BJ (cell line): ENCODE measurements around the gene HOXD4. TPM values are rescaled to one million over a fixed set of nuclear protein-coding genes. Genes with fewer than 3 reads are reported as not detected.

Experiments
- CTCF ChIA-PET: fragments of 350-600 bp; formaldehyde crosslinking; extraction: SDS; loops from one replicate; lab custom pipeline; 2021; ENCODE audit warnings: antibody characterized with exemption, inconsistent platforms; lab: Yijun Ruan, JAX
- POLR2A ChIA-PET: fragments of 300-600 bp; sonication (Branson Sonifier 250); formaldehyde crosslinking; extraction: SDS; loops from one replicate; lab custom pipeline; 2021; ENCODE audit warnings: antibody characterized with exemption; lab: Charles Lee
- DNase-seq: peaks from one replicate; pipeline ENCODE4 v3.0.0-alpha.2; 2011; ENCODE audit warnings: low read depth
- H3K27me3 ChIP-seq: 2 replicates; pipeline ENCODE4 v1.6.0; 2011; ENCODE audit warnings: low read length; ENCODE audit not compliant: control insufficient read depth, insufficient read depth
- H3K36me3 ChIP-seq: 2 replicates; pipeline ENCODE4 v1.5.1; 2011; ENCODE audit warnings: low read length; ENCODE audit not compliant: control insufficient read depth, insufficient read depth
- H3K4me3 ChIP-seq: 2 replicates; pipeline ENCODE4 v1.5.1; 2011; ENCODE audit warnings: low read depth, mild to moderate bottlenecking, control low read depth, low read length
- CTCF ChIP-seq: IDR thresholded peaks from 2 replicates; pipeline ENCODE4 v1.5.1; 2011; ENCODE audit warnings: low read depth, mild to moderate bottlenecking, control low read depth, inconsistent platforms, low read length, moderate library complexity; ENCODE audit not compliant: insufficient read depth
- polyA plus RNA-seq: library from polyadenylated mRNA; depleted of rRNA; stranded (reverse); fragments of >200 nt; gene quantifications from 2 replicates; pipeline ENCODE4 v1.2.3, GENCODE V29; 2011

Gene HOXD4
- polyA plus RNA-seq, 1 experiment: 0.28 TPM

DNA sequence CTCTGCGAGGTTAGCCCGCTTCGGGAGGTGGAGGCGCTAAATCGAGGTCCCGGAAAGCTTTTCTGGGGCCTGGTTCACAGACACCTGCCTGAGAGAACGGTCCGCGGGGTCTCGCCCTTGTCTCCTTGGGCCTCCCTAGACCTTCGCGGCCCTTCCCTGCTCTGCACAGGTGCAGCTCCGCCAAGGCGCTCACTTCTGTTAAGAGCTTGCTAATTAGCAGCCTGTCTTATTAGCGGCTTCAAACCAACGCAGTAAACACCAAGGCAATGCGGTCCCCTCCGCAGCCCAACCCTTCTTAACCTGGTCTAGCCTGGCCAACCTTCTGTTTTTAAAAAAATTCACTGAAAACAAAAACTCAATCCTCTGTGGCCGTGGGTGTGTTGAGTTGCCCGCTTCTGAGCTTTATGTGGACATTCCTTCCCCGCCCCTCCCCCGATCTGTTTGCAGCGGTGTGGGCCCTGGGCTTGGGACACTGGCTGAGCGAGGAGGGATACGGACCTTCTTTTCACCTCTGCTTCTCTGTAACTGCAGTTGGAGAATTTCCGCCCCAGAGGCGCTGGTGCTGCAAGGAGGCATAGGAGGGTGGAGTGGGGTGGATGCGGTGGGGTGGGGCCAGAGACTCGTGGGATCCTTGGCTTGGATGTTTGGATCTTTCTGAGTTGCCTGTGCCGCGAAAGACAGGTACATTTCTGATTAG is 3.4 kb upstream of the HOXD4 start:
- ChIA-PET POLR2A (no interaction called here), CTCF (interaction anchor here (1.0 to 1.7 kb wide), 2 partner anchors 307 to 406 kb away, joined by 4 to 6 read pairs; no protein-coding TSS in a partner anchor)
- no peaks in the 10 kb centered on the region for H3K36me3 ChIP-seq
- TF ChIP-seq CTCF: no peak
- no peak overlapping the region for H3K4me3 ChIP-seq
- no peak for DNase-seq
- peaks cover 65% of the 10 kb centered on the region for H3K27me3 ChIP-seq

GRCh38 chr2:176148751-176149421 is 2.5 kb upstream of the HOXD4 start:
- DNase-seq: no peak
- Histone ChIP-seq H3K27me3 (peaks cover 61% of the 10 kb centered on the region), H3K36me3 (no peaks in the 10 kb centered on the region), H3K4me3 (no peak overlapping the region)
- ChIA-PET POLR2A (no interaction called here), CTCF (interaction anchor here (1.7 kb wide), 1 partner anchor 406 kb away, joined by 6 read pairs; no protein-coding TSS in a partner anchor)
- TF ChIP-seq CTCF: no peak

DNA sequence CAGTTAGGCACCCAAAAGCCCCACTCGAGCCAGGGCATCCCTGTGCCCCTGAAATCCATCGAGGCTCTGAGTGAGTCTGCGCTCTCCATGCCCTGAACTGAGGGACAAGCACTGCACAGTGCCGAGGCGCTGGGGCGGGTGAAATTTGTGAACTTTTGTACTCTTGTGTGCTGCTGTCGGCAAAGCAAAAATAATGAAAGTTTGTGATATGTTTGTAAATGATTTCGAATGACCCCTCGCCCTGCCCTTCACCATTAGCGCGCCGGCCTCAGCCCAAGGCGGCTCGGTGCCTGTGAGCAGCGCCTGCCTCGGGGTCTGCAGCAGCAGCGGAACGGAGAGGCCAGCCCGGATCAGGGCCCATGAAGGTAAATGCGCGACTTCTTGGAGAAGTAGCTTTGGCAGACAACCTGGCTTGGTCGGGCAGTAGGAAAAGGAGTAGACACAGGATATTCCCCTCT is 1.8 kb upstream of the HOXD4 start:
- no peak for DNase-seq
- H3K27me3 ChIP-seq: peaks cover 61% of the 10 kb centered on the region
- CTCF ChIA-PET: no interaction called here
- no peaks in the 10 kb centered on the region for H3K36me3 ChIP-seq
- TF ChIP-seq CTCF: no peak
- no peak overlapping the region for H3K4me3 ChIP-seq
- POLR2A ChIA-PET: no interaction called here

DNA sequence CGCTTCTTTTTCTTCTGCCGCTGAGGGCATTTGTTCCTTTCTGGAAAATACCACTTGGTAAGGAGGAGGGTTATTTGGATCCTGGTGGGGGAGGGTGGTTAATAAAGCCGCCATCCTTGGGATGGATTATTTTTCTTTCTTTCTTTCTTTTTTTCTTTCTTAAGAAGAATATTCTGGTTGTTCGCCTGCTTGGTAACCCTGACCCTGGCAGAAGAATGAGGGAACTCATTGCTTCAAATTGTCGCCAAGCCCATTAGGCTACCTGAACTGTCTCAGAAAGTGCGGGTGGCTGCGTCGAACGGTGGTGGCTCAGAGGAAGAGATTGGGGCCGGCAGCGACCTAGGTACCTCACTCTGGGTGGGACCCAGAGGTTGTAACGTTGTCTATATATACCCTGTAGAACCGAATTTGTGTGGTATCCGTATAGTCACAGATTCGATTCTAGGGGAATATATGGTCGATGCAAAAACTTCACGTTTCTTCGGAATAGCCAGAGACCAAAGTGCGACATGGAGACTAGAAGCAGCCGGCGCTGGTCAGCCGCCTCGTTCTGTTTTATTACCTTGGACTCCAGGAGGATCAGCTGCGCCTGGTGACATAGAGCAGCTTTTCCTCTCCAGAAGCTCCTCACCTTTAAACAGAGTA is 1.3 kb upstream of the HOXD4 start:
- no peak for TF ChIP-seq CTCF
- H3K4me3 ChIP-seq: no peak overlapping the region
- CTCF ChIA-PET: interaction anchor here (1.7 to 2.0 kb wide), 2 partner anchors 9 to 488 kb away, joined by 5 to 19 read pairs; no protein-coding TSS in a partner anchor
- POLR2A ChIA-PET: no interaction called here
- no peak for DNase-seq
- H3K27me3 ChIP-seq: peaks cover 59% of the 10 kb centered on the region
- H3K36me3 ChIP-seq: no peaks in the 10 kb centered on the region
